Smooth muscle cell (in vitro differentiated cells): Measurements from ENCODE around the gene ELMO1. TPM values are rescaled to one million over a fixed set of nuclear protein-coding genes. Genes with fewer than 3 reads are reported as not detected.

ENCODE experiments used
- DNase-seq: peaks from one replicate; lab custom pipeline; 2025; ENCODE audit not compliant: unreplicated experiment; lab: John Stamatoyannopoulos, UW
- H2AFZ ChIP-seq: fragments of 200-600 bp; sonication (generic); 2 replicates; pipeline ENCODE4 v1.6.0; 2016; ENCODE audit warnings: antibody characterized with exemption, low read depth, mild to moderate bottlenecking
- H3F3A ChIP-seq: fragments of 200-600 bp; sonication (generic); 2 replicates; pipeline ENCODE4 v1.6.0; 2017; ENCODE audit warnings: antibody characterized with exemption, low read depth
- H3K27ac ChIP-seq: fragments of 200-600 bp; sonication (generic); 2 replicates; pipeline ENCODE4 v1.5.1; 2016; ENCODE audit warnings: low read depth, mild to moderate bottlenecking
- H3K27me3 ChIP-seq: fragments of 200-600 bp; sonication (generic); 2 replicates; pipeline ENCODE4 v1.6.1; 2016; ENCODE audit warnings: low read depth, mild to moderate bottlenecking
- H3K36me3 ChIP-seq: fragments of 200-600 bp; sonication (generic); 2 replicates; pipeline ENCODE4 v1.5.1; 2016; ENCODE audit warnings: low read depth
- H3K4me1 ChIP-seq: fragments of 200-600 bp; sonication (generic); 2 replicates; pipeline ENCODE4 v1.5.1; 2016; ENCODE audit warnings: low read depth
- H3K4me2 ChIP-seq: fragments of 200-600 bp; sonication (generic); 2 replicates; pipeline ENCODE4 v1.6.0; 2016; ENCODE audit warnings: mild to moderate bottlenecking
- H3K4me3 ChIP-seq: fragments of 200-600 bp; sonication (generic); 2 replicates; pipeline ENCODE4 v1.5.1; 2016; ENCODE audit warnings: mild to moderate bottlenecking
- H3K79me2 ChIP-seq: fragments of 200-600 bp; sonication (generic); 2 replicates; pipeline ENCODE4 v1.6.0; 2016; ENCODE audit warnings: low read depth, mild to moderate bottlenecking
- H3K9ac ChIP-seq: fragments of 200-600 bp; sonication (generic); 2 replicates; pipeline ENCODE4 v1.6.0; 2016; ENCODE audit warnings: low read depth
- H3K9me3 ChIP-seq: fragments of 200-600 bp; sonication (generic); replicated peaks from 2 replicates; pipeline ENCODE4 v1.5.1; 2016; ENCODE audit warnings: low read depth
- H4K20me1 ChIP-seq: fragments of 200-600 bp; sonication (generic); 2 replicates; pipeline ENCODE4 v1.6.0; 2016; ENCODE audit warnings: low read depth
- WGBS: methylation state at CpG from one replicate; pipeline ENCODE4 v1.1.7; 2016; ENCODE audit warnings: low lambda C conversion rate; 5-methylcytosine and 5-hydroxymethylcytosine counted together
- polyA plus RNA-seq: library from polyadenylated mRNA; unstranded; fragments of >200 nt; fragmentation: Nextera tagmentation; extraction: Ambion mirVana; gene quantifications from 2 replicates; pipeline ENCODE4 v1.2.1, GENCODE V29; 2016
- total RNA-seq: library from RNA; depleted of rRNA; stranded (reverse); fragments of >200 nt; gene quantifications from 2 replicates; pipeline ENCODE4 v1.2.3, GENCODE V29; 2014
- TF ChIP-seq, protein P1 (sequence below): fragments of 200-600 bp; sonication (generic); IDR thresholded peaks from 2 replicates; pipeline ENCODE4 v1.5.1; 2017; ENCODE audit warnings: borderline replicate concordance, mild to moderate bottlenecking, antibody characterized with exemption; ENCODE audit not compliant: insufficient read depth, poor library complexity, severe bottlenecking

The ELMO1 gene
- total and polyA plus RNA-seq, 2 experiments from 2014 or later = 8.2 to 36.0 TPM

DNA sequence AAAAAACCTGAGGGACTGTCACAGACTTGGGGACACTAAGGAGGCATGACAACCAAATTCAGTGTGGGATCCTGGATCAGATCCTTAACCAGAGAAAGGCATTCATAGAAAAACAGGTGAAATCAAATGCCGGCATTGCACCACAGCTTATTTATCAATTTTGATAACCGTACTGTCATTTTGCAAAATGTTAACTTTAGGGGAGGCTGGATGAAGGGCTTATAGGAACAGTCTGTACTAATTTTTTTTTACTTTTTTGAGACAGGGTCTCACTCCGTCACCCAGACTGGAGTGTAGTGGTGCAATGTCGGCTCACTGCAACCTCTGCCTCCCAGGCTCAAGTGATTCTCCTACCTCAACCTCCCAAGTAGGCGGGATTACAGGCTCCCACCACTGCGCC is 217.1 kb downstream of the ELMO1 start:
- H3K27ac ChIP-seq = no peak overlapping the region
- TF ChIP-seq, protein P1, sequence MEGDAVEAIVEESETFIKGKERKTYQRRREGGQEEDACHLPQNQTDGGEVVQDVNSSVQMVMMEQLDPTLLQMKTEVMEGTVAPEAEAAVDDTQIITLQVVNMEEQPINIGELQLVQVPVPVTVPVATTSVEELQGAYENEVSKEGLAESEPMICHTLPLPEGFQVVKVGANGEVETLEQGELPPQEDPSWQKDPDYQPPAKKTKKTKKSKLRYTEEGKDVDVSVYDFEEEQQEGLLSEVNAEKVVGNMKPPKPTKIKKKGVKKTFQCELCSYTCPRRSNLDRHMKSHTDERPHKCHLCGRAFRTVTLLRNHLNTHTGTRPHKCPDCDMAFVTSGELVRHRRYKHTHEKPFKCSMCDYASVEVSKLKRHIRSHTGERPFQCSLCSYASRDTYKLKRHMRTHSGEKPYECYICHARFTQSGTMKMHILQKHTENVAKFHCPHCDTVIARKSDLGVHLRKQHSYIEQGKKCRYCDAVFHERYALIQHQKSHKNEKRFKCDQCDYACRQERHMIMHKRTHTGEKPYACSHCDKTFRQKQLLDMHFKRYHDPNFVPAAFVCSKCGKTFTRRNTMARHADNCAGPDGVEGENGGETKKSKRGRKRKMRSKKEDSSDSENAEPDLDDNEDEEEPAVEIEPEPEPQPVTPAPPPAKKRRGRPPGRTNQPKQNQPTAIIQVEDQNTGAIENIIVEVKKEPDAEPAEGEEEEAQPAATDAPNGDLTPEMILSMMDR = no peak
- 94% methylated on average over 6 of the region's 6 CpGs for WGBS
- no peak for DNase-seq
- H3K4me2 ChIP-seq = no peak overlapping the region
- no peaks in the 10 kb centered on the region for H3K79me2 ChIP-seq
- H3K4me3 ChIP-seq = no peak overlapping the region
- no peaks in the 10 kb centered on the region for H4K20me1 ChIP-seq
- H3K9me3 ChIP-seq = no peaks in the 10 kb centered on the region
- no peaks in the 10 kb centered on the region for H3K4me1 ChIP-seq
- H3F3A ChIP-seq = no peaks in the 10 kb centered on the region
- H3K9ac ChIP-seq = no peak overlapping the region
- H2AFZ ChIP-seq = no peak overlapping the region
- H3K36me3 ChIP-seq = no peaks in the 10 kb centered on the region
- no peaks in the 10 kb centered on the region for H3K27me3 ChIP-seq

- Histone ChIP-seq H3K9me3 (no peaks in the 10 kb centered on the region), H3F3A (no peaks in the 10 kb centered on the region), H3K27ac (no peak overlapping the region), H4K20me1 (no peaks in the 10 kb centered on the region), H3K4me3 (no peak overlapping the region), H2AFZ (no peak overlapping the region), H3K79me2 (no peaks in the 10 kb centered on the region), H3K4me2 (no peak overlapping the region), H3K27me3 (no peaks in the 10 kb centered on the region), H3K36me3 (no peaks in the 10 kb centered on the region), H3K9ac (no peak overlapping the region), H3K4me1 (no peaks in the 10 kb centered on the region)
- DNase-seq = no peak
- 86% methylated on average over 4 of the region's 4 CpGs for WGBS
- TF ChIP-seq, protein P1 = no peak
These were observed 218.4 kb downstream of the ELMO1 start for GRCh38 chr7:37230221-37230620.

DNA sequence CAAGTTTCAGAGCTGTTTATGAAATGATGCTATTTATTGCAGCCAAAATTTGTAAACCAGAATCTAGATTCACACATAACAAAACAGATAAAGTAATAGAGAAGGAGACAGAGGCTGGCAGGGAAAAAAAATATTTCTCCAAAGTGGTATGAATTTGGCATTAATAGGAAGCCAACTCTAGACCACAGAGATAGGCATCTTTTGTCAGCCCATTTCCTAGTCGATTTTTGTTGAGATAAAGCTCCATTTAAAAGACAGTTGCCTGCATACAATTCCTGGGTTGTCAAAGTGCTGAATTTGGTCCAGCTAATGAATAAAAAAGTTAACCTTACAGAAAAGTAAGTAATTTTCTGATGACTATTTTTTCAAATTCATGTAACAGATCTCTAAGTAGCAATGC is 219.3 kb downstream of the ELMO1 start:
- Histone ChIP-seq H3K9ac (no peak overlapping the region), H3K4me1 (no peaks in the 10 kb centered on the region), H3K27ac (no peak overlapping the region), H2AFZ (no peak overlapping the region), H3K4me2 (no peak overlapping the region), H3K4me3 (no peak overlapping the region), H3K9me3 (no peaks in the 10 kb centered on the region), H3F3A (no peaks in the 10 kb centered on the region), H4K20me1 (no peaks in the 10 kb centered on the region), H3K36me3 (no peaks in the 10 kb centered on the region), H3K79me2 (no peaks in the 10 kb centered on the region), H3K27me3 (no peaks in the 10 kb centered on the region)
- WGBS = 60% methylated on average over 1 of the region's 1 CpG
- no peak for DNase-seq
- TF ChIP-seq, protein P1 = no peak

DNA sequence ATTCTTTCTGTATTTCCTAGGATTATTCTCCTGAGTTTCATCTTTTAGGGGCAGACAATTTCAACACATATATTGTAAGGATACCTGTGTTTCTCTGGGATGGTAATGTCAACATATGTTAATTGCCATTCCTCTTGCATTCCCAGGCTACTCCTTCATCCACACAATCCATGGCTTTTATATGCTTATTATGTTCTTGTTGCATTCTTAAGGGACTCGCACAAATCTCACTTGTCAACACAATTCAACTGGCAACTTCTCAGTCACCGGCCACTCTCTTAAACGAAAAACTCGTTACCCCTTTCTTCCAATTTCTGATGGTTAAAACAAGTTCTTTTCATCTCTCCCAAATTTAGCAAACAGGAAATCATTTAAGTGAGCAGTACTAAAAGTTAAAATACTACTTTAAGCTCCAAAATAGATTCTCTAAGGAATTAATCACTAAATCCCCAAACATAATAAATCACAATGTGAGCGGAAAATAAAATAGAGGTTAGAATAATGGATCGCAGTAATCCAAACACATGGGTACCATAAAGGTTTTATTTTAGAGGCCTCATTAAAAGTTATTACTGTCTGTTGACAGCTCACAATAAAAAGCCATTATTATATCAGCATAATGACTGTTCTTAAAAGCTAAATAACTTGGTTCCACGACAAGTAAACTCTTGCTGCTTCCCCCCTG is 223.2 kb downstream of the ELMO1 start:
- Histone ChIP-seq H3K4me1 (no peaks in the 10 kb centered on the region), H3K79me2 (no peaks in the 10 kb centered on the region), H3K9ac (no peak overlapping the region), H3K4me2 (no peak overlapping the region), H3K4me3 (no peak overlapping the region), H3K27me3 (no peaks in the 10 kb centered on the region), H4K20me1 (no peaks in the 10 kb centered on the region), H3K9me3 (no peaks in the 10 kb centered on the region), H3K27ac (no peak overlapping the region), H3F3A (no peaks in the 10 kb centered on the region), H2AFZ (no peak overlapping the region), H3K36me3 (no peaks in the 10 kb centered on the region)
- TF ChIP-seq, protein P1 = no peak
- no peak for DNase-seq
- 52% methylated on average over 7 of the region's 7 CpGs for WGBS
